HG02610 (cell line): Measurements from ENCODE around the gene PDE4B.
A peak's percentile ranks its signal among the peaks of the same experiment; 100 is the strongest.

Experiments
- ATAC-seq: cut with Tn5 transposase; IDR thresholded peaks from one replicate; pipeline ENCODE4 v1.9.1; 2021; ENCODE audit warnings: mild to moderate bottlenecking, moderate library complexity; ENCODE audit not compliant: unreplicated experiment

PDE4B gene

DNA sequence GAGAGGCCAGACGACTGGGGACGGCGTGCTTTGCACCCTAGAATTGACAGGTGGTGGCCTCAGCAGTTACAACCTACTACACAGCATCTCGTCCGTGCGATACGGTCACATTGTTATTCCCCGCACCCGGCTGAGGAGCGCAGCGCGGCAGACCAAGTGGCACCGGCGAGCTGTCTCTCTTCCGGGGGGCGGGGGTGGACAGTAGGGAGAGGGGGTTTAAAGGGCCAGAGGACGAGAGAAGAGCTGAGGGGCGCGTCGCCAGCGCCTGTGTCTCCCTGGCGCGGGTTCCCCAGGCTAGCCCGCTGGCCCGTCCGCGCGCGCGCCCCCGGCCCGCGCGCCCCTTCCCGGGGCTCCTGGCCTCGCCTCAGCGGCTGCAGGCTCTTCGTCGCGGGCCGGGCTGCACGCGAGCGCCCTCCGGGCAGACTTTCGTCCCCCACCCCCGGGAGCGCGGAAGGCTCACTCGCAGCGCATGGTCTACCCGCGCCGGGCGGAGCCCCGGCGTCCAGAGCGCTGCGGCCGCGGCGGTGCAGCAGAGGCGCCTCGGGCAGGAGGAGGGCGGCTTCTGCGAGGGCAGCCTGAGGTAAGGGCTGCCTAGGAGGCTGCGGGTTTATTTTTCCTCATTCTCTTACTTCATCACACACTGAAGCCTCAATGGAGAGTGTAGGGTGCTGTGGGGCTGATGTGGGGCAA, at the start of gene PDE4B:
Gene PDE4B, plus strand, starts transcription at position 227 of the 690 bp plus-strand sequence.
- ATAC-seq, result no peak

- no peak for ATAC-seq
Observed at GRCh38 chr1:65744731-65745130, 48.0 kb upstream of the PDE4B start.

GRCh38 chr1:65751961-65752360, 40.7 kb upstream of the PDE4B start:
- ATAC-seq, result no peak

- no peak for ATAC-seq
Observed at GRCh38 chr1:65756616-65757015, 36.1 kb upstream of the PDE4B start.

DNA sequence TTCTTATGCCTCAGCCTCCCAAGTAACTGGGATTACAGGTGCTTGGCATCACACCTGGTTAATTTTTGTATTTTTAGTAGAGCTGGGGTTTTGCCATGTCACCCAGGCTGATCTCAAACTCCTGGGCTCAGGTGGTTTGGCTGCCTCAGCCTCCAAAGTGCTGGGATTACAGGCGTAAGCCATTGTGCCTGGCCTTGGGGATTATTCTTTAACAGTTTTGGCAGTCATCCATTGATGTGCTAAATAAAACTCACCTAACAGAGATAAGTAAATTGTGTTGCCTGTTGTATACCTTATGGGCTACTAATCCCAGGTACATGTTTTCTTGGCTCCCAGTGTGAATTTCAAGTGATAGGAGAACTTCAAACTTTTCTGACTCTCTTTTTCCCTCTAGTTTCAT, 35.2 kb upstream of the PDE4B start:
- ATAC-seq, result no peak

DNA sequence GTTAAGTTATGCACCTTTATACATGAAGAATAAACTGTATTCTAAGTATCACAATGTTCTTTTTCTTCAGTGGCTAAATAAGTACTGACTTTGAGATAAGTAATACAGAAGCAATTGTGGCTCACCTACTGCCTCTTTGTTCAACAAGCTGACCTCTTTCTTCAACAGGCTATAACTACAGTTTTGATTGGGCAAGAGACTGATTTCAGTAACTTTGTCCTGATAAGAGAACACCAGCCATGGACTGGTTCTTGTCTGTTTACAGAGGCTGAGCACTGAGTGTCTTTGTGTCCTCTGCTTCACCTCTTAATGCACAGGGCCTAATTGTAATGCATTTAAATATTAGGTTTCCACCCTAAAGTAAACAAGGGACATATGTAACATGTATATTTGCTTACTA, 34.6 kb upstream of the PDE4B start:
- no peak for ATAC-seq

- no peak for ATAC-seq
Observed at GRCh38 chr1:65759516-65759915, 33.2 kb upstream of the PDE4B start.

DNA sequence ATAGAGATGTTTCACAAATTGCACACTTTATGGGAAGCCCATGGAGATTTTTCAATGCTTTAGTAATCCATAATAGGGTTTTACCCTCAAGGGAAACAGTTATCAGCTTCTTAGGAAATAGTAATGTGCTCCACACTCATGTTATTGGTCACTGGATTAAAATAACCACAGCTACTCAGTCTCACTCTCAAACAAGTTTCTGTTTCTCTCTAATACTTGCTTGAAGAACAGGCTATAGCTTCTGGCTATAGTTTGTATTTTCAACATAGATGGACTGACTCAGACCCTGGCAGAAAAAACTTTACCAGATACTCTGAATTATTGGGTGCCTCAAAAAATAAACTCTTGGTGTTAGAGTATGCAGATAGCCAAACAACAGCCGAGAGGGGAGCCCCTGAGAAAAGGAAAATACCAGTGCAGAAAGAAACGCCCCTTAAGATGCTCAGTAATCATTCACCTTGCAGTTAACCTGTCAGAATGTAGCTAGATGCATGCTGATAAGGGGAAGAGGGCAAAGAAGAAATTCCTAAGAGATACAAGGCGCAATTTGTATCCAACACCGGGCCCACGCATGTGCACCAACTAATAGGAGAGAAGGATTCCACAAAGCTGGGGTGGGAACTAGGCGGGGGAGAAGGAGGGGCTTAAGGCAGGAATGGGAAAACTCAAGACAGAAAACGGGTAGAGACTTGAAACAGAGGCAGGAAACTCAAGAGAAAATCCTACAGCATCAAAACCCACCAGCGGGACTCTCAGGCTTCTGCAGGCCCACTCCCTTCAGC, 30.4 kb upstream of the PDE4B start:
- peak; percentile 50 for ATAC-seq

GRCh38 chr1:65764052-65764451, 28.6 kb upstream of the PDE4B start:
- ATAC-seq, result no peak

DNA sequence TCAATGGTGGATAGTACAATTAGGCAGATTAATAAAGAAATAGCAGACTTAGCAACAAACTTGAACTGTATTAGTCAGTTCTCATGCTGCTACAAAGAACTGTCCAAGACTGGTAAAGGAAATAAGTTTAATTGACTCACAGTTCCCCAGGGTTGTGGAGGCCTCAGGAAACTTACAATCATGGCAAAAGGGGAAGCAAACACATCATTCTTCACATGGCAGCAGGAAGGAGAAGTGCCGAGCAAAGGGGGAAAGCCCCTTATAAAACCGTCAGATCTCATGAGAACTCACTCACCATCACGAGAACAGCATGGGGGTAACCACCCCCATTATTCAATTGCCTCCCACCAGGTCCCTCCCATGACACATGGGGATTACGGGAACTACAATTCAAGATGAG, 27.1 kb upstream of the PDE4B start:
- ATAC-seq, result no peak

DNA sequence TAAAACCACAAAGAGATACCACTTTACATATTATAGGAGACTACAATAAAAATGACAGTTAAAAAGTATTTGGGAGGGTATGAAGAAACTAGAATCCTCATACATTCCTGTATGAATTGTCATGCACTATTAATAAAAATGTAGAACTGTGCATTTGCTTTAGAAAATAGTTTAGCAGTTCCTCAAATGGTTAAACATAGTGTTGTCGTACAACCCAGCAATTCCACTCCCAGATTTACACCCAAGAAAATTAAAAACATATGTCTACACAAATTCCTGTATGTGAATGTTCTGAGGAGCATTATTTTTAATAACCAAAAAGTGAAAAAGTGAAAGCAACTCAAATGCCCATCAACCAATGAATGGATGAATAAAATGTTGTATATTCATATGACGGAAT, 23.1 kb upstream of the PDE4B start:
- ATAC-seq, result no peak

DNA sequence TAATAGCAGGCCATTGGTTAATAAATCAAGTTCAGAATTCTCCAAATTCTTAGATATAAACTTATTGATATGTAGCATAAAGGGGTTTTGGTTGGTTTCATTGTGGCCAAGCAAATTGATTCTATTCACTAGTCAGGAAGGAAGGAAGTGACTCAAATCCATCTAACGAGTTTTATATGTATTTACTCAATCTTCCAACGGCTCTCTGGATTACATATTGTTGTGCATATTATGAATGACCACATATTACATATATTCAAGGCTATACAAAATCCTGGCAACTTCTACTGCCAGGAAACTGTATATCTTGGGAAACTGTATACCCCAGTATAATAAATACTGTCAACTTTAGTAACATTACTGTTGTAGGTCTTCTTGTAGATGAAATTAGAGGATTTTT, 20.1 kb upstream of the PDE4B start:
- ATAC-seq, result no peak

- ATAC-seq, result no peak
Observed at GRCh38 chr1:65773391-65774123, 19.1 kb upstream of the PDE4B start.

GRCh38 chr1:65788762-65789161, 3.9 kb upstream of the PDE4B start:
- no peak for ATAC-seq

DNA sequence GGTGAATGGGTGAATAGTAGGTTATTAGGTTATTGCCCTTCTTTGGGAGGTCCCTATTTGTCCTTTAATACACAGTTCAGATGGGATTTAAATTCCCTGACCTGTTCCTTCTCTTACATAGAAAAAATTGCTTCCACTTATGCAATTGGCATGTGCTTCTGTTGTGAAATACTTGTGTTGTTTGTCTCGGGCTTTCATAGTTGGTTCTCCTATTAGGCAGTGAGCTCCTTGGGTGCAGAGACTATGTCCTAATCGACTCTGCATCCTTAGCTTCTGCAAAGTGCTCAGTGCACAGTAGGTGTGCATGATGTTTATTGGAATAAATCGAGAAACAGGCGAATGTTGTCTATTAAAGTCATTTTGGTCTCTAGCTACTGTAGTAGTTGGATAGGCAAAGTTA, 1.3 kb upstream of the PDE4B start:
- ATAC-seq, result no peak

GRCh38 chr1:65791801-65792668, 660 bp upstream of the PDE4B start:
- no peak for ATAC-seq

DNA sequence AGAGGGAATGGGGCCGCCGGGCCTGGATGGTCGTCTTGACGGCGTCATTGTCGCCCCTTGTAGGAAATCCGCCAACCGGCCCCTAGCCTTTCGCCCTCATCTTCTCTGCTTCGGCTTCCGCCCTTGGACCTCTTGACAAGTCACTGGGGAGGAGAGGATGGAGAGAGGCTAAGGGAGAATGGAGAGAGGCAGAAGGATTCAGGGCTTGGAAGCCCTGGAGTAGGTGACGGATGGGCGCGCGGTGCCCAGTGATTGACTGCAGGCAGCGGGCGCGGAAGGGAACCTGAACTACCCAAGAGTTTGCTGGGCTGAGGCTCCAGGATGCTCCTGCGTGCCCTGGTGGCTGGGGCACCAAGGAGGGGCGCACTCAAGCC, 651 bp downstream of the PDE4B start:
- ATAC-seq, result no peak

DNA sequence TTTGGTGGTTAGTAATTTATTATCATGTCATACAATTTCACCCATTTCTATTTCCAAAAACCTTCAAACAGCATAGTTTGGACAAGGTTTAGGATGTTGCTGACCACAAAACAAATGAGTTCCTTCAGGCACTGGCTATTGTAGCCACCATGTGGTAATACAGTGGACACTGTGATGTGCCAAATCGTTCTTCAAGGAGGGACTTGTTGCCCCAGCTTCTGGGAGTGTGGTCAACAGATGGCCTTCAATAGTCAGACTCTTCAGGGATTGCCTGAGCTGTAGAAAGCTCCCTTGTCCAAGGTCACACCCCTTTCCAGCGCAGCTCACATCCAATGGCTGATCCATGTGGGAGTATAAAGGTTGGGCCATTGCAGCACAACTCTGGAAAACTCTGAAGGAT, 2.6 kb downstream of the PDE4B start:
- ATAC-seq, result no peak

DNA sequence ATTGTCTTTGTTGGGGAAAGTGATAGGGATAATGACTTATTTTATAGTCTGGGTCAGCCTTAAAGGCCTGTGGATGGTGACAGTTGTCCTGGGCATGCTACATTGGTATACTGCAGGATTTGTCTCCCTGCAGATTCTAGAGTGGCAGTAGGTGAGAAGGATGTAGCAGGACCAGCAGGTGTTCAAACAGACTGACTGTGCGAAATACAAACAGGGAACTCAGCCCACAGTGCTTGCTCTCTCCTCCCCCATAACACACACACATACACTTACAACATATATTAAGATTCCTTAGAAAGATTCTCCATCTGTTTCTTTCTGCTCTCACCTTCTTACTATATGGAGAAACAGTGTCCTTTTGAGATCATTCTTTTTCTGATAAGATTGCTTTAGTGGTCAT, 6.9 kb downstream of the PDE4B start:
- ATAC-seq, result no peak

DNA sequence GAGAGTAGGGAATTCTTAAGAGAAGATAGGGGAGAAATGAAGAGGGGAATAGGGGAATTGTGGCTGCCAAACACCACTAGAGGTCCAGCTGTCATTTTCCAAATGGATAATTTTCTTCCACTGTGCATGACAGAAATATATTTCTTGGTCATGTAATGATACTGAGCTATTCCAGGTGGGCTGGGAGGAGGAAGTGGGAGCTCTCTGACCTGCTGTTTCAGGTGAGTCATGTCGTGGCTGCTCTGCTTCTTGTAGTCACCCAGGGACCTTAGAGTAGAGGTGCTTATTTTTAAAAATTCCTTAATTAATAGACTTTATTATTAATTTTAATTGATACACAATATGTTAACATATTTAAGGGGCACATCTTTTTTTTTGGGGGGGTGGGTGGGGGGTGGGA, 11.9 kb downstream of the PDE4B start:
- ATAC-seq, result no peak

DNA sequence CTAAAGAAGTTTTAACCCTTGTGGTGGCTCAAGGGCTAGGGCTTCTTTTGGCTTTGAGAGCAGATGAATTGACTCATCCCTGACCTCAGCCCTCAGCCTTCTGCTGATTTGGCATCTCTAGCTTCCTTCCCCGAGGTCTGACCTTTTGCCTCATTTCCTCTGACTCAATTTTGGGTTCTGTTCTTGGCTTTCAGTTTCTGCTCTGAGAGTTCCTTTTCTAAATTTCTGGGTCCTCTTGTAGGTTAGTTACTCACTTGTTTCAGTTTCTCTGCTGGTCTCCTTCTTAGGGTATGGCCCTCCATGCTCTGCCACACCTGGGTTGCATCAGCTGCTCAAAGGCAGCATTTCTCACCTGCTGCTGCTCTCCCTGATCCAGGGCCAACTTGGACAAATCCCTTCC, 19.4 kb downstream of the PDE4B start:
- ATAC-seq, result peak; percentile 100
